ENCODE measurements around the gene FLACC1.
"Not testable (repeated sequence)": the region's sequence is repeated elsewhere in the genome, so short reads cannot be mapped to it uniquely, and the experiment has no call there.

The FLACC1 gene

DNA sequence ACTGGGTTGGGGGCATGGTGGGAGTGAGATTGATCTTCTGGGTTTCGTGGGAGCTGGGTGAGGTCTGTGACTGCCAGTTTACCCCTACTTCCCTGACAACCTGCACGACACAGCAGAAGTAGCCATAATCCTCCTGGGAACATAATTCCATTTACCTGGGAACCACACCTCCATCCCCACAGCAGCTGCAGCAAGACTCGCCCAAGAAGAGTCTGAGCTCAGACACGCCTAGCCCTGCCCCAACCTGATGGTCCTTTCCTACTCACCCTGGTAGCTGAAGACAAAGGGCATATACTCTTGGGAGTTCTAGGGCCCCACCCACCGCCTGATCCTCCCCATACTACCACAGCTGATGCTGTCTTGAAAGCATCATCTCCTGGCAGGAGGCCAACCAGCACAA is 43.8 kb downstream of the FLACC1 start:
- Histone ChIP-seq H3K36me3 (no peaks in the 10 kb centered on the region), H3K27me3 (no peaks in the 10 kb centered on the region), H3K27ac (no peak overlapping the region), H3K9me3 (no peaks in the 10 kb centered on the region), H3K4me3 (ENCODE audit: low read depth in 1 of 2, low read length in 1 of 2) (no peak overlapping the region), H3K4me1 (ENCODE audit: control insufficient read depth in 1 of 2, insufficient read depth in 1 of 2, low read depth in 1 of 2, low read length in 1 of 2) (no peaks in the 10 kb centered on the region)
- TF ChIP-seq, protein P1, sequence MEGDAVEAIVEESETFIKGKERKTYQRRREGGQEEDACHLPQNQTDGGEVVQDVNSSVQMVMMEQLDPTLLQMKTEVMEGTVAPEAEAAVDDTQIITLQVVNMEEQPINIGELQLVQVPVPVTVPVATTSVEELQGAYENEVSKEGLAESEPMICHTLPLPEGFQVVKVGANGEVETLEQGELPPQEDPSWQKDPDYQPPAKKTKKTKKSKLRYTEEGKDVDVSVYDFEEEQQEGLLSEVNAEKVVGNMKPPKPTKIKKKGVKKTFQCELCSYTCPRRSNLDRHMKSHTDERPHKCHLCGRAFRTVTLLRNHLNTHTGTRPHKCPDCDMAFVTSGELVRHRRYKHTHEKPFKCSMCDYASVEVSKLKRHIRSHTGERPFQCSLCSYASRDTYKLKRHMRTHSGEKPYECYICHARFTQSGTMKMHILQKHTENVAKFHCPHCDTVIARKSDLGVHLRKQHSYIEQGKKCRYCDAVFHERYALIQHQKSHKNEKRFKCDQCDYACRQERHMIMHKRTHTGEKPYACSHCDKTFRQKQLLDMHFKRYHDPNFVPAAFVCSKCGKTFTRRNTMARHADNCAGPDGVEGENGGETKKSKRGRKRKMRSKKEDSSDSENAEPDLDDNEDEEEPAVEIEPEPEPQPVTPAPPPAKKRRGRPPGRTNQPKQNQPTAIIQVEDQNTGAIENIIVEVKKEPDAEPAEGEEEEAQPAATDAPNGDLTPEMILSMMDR (IDR thresholded peaks at IDR 0.05) = no peak

DNA sequence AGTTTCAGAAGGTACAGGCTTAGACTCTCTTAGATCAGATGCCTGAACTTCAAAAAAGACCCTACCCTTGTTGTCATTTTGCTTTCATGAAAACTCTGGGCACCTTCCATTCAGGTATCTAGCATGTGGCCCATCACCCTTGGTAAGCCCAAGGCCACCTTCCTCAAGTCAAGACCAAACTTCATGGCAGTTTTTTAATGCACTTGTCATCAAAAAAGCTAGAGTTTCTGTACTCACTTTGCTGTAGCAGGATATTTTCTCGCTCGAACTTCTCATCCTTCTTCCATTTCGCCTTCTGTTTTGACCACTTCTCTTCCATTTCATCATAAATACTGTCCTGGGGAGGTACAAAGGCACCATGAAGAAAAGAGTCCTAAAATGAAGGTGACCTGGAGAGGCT is 48.2 kb downstream of the FLACC1 start:
- Histone ChIP-seq H3K9me3 (no peaks in the 10 kb centered on the region), H3K27me3 (no peaks in the 10 kb centered on the region), H3K4me1 (ENCODE audit: control insufficient read depth in 1 of 2, insufficient read depth in 1 of 2, low read depth in 1 of 2, low read length in 1 of 2) (no peaks in the 10 kb centered on the region), H3K36me3 (no peaks in the 10 kb centered on the region), H3K4me3 (ENCODE audit: low read depth in 1 of 2, low read length in 1 of 2) (no peak overlapping the region), H3K27ac (no peak overlapping the region)
- TF ChIP-seq, protein P1 (IDR thresholded peaks at IDR 0.05) = no peak

DNA sequence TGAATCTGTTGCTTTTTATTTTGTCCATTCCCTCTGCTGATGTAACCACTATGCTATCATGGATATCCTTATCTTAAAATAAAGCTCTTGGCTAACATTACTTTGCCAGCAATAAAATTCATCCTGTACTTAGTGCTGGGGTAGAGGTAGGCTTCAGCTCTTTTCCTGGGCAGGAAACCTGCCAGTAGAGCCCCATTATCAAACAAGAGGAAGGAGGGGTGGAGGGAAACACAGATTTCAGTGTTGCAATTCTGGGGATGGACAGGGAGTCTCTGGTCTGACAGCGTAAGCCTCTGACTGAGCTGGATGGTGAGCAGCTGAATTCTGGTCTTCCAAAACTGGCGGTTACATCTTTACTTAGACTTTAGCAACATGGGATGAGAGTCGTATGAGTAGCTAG is 49.3 kb downstream of the FLACC1 start:
- H3K4me1 ChIP-seq (ENCODE audit: control insufficient read depth in 1 of 2, insufficient read depth in 1 of 2, low read depth in 1 of 2, low read length in 1 of 2) = no peaks in the 10 kb centered on the region
- TF ChIP-seq, protein P1 (IDR thresholded peaks at IDR 0.05) = no peak
- no peak overlapping the region for H3K4me3 ChIP-seq (ENCODE audit: low read depth in 1 of 2, low read length in 1 of 2)
- no peaks in the 10 kb centered on the region for H3K9me3 ChIP-seq
- H3K27me3 ChIP-seq = no peaks in the 10 kb centered on the region
- H3K27ac ChIP-seq = no peak overlapping the region
- H3K36me3 ChIP-seq = no peaks in the 10 kb centered on the region

DNA sequence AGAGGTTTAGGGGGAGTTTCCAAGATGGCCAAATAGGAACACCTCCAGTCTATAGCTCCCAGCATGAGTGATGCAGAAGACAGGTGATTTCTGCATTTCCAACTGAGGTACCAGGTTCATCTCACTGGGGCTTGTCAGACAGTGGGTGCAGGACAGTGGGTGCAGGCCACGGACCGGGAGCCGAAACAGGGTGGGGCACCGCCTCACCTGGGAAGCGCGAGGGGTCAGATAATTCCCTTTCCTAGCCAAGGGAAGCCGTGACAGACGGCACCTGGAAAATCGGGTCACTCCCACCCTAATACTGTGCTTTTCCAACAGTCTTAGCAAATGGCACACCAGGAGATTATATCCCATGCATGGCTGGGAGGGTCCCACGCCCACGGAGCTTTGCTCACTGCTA is 57.2 kb downstream of the FLACC1 start:
- H3K4me1 ChIP-seq (ENCODE audit: control insufficient read depth in 1 of 2, insufficient read depth in 1 of 2, low read depth in 1 of 2, low read length in 1 of 2); H3K27me3 ChIP-seq; H3K9me3 ChIP-seq; H3K4me3 ChIP-seq (ENCODE audit: low read depth in 1 of 2, low read length in 1 of 2); H3K36me3 ChIP-seq; H3K27ac ChIP-seq: not testable (repeated sequence)

DNA sequence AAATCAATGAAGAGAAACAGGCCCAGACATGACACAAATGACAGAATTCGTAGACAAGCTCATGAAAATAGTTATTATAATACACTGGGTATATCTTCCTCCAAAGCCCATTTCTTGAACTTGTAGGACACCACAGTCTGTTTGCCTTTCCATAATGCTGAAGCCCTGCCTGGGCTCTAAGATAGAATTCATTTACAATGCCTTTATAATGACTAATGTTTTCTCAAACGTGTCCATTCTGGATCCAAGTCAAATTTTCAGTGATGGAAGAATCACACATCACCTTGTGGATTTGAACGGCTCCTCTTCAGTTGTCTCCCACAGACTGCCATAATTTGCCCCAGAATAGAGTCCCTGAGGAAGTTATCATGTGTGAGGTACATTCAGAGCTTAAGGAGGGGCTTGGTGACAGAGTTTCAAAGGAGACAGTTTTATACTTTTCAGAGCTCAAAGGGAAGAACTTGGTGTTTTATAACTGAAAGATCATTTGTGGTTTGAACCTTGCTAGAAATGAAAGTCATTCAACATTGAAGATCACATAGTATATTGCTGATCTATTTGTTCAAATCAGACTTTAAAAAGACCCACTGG is 58.6 kb downstream of the FLACC1 start:
- H3K36me3 ChIP-seq = no peaks in the 10 kb centered on the region
- H3K4me1 ChIP-seq (ENCODE audit: control insufficient read depth in 1 of 2, insufficient read depth in 1 of 2, low read depth in 1 of 2, low read length in 1 of 2) = no peaks in the 10 kb centered on the region
- H3K27me3 ChIP-seq = no peaks in the 10 kb centered on the region
- TF ChIP-seq, protein P1 (IDR thresholded peaks at IDR 0.05) = no peak
- H3K4me3 ChIP-seq (ENCODE audit: low read depth in 1 of 2, low read length in 1 of 2) = no peak overlapping the region
- H3K9me3 ChIP-seq = no peaks in the 10 kb centered on the region
- no peak overlapping the region for H3K27ac ChIP-seq

DNA sequence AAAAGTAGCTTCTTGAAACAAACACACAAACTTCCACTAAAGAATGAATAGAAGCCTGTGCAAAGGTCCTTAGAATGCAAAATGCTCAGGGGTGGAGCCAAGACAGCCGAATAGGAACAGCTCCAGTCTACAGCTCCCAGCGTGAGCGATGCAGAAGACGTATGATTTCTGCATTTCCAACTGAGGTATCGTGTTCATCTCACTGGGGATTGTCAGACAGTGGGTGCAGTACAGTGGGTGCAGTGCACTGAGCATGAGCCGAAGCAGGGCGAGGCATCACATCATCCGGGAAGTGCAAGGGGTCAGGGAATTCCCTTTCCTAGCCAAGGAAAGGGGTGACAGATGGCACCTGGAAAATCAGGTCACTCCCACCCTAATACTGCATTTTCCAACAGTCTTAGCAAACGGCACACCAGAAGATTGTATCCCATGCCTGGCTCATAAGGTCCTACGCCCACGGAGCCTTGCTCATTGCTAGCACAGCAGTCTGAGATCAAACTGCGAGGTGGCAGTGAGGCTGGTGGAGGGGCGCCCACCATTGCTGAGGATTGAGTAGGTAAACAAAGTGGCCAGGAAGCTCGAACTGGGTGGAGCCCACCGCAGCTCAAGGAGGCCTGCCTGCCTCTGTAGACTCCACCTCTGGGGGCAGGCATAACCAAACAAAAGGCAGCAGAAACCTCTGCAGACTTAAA is 66.5 kb downstream of the FLACC1 start:
- not testable (repeated sequence) for H3K27me3 ChIP-seq; H3K4me3 ChIP-seq (ENCODE audit: low read depth in 1 of 2, low read length in 1 of 2); H3K27ac ChIP-seq; H3K9me3 ChIP-seq; H3K4me1 ChIP-seq (ENCODE audit: control insufficient read depth in 1 of 2, insufficient read depth in 1 of 2, low read depth in 1 of 2, low read length in 1 of 2)
- peaks cover 57% of the 10 kb centered on the region for H3K36me3 ChIP-seq

Data from neutrophil (primary cell).